Effector memory CD8-positive, alpha-beta T cell (primary cell): ENCODE results near the gene CCDC171.
"Not testable (repeated sequence)": the region's sequence is repeated elsewhere in the genome, so short reads cannot be mapped to it uniquely, and the experiment has no call there.

Source experiments
- ATAC-seq: fragments of 150-1000 bp; cut with Tn5 transposase; replicated peaks from 2 replicates; pipeline ENCODE4 v1.10.0; 2021; ENCODE audit warnings: mild to moderate bottlenecking, moderate library complexity
- DNase-seq, 3 experiments: peaks; one replicate each; pipeline ENCODE4 v3.0.0; 2021
- H3K27ac Mint-ChIP-seq, 2 donors: one replicate each; pipeline ENCODE4 v1.8.0; 2022; ENCODE audit warnings: mild to moderate bottlenecking in 2 of 2, mixed read lengths in 2 of 2, moderate library complexity in 2 of 2
- H3K27me3 Mint-ChIP-seq, 2 donors: one replicate each; pipeline ENCODE4 v1.8.0; 2022; ENCODE audit warnings: mixed read lengths in 2 of 2
- H3K36me3 Mint-ChIP-seq: one replicate; pipeline ENCODE4 v1.8.0; 2022; ENCODE audit warnings: mild to moderate bottlenecking, moderate library complexity, mixed read lengths; ENCODE audit not compliant: insufficient read depth
- H3K4me1 Mint-ChIP-seq, 2 donors: one replicate each; pipeline ENCODE4 v1.8.0; 2022; ENCODE audit warnings: low read depth in 2 of 2, mixed read lengths in 2 of 2
- H3K4me3 Mint-ChIP-seq, 2 donors: one replicate each; pipeline ENCODE4 v1.8.0; 2022; ENCODE audit warnings: mild to moderate bottlenecking in 2 of 2, mixed read lengths in 2 of 2, moderate library complexity in 2 of 2
- H3K9me3 Mint-ChIP-seq, 2 donors: one replicate each; pipeline ENCODE4 v1.8.0; 2022; ENCODE audit warnings: mixed read lengths in 2 of 2

The CCDC171 gene

GRCh38 chr9:15592317-15592716 lies 39.5 kb downstream of the CCDC171 start:
- Mint-ChIP-seq H3K27me3 (no peaks in the 10 kb centered on the region), H3K27ac (no peak overlapping the region), H3K9me3 (no peaks in the 10 kb centered on the region), H3K36me3 (no peaks in the 10 kb centered on the region), H3K4me3 (no peak overlapping the region), H3K4me1 (no peaks in the 10 kb centered on the region)
- DNase-seq (no peak), ATAC-seq (no peak)

DNA sequence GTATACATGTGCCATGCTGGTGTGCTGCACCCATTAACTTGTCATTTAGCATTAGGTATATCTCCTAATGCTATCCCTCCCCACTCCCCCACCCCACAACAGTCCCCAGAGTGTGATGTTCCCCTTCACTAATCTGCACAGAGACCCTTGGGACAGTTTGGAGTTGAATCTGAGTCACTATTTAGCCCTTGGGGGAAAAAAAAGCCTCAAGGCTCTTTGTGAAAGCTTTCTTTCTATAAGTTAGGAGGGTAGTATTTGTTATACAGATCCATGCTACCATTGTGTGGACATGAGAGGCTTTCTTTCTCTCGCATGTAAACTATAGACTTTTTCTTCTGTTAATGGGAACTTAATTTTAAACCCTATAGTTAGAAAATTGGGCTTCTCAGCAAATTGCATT lies 40.1 kb downstream of the CCDC171 start:
- H3K9me3 Mint-ChIP-seq, H3K27ac Mint-ChIP-seq, DNase-seq, H3K27me3 Mint-ChIP-seq, ATAC-seq, H3K36me3 Mint-ChIP-seq, H3K4me1 Mint-ChIP-seq, H3K4me3 Mint-ChIP-seq: not testable (repeated sequence)

GRCh38 chr9:15600666-15601330 lies 48.0 kb downstream of the CCDC171 start:
- ATAC-seq, H3K27me3 Mint-ChIP-seq, DNase-seq, H3K36me3 Mint-ChIP-seq, H3K9me3 Mint-ChIP-seq, H3K4me1 Mint-ChIP-seq, H3K4me3 Mint-ChIP-seq, H3K27ac Mint-ChIP-seq: not testable (repeated sequence)

DNA sequence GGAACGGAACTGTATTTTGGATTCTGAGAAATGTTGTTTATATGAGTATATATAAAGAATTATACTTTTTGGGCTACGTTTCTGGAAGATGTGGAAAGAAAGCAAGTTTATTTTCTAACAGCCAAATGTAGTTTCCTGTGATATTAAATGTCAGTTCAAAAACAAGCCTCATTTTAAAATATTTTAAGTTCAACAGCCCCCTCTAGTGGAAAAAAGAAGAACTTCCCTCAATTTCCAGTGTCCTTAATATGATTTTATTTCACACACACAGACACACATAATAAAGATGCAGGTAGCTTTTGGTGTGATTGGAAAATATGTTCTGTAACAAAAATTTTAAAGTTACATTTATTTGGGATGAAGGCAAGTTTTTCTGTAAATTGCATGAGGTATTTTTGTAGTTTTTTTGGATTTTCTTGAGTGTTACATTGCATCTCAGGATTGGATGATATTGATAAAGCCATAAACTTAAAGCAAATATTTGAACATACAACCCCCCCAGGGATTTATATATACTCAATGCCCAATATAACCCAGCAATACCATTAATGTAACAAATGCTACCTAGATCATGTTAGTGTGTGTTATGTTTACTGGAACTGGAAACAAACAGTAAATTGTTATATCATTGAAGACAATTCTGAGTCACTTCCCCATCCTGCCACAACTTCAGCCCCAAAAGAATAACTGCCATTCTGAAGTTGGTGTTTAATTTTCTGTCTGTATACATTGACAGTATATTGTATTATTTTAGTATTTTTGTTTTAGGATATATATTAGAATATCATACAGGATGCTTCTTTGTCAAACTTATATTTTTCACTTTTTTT lies 54.0 kb downstream of the CCDC171 start:
- ATAC-seq (peak; percentile 51), DNase-seq (peak; percentile 24 to 37 (median 33))
- H3K9me3 Mint-ChIP-seq: no peaks in the 10 kb centered on the region
- no peaks in the 10 kb centered on the region for H3K27me3 Mint-ChIP-seq
- H3K27ac Mint-ChIP-seq: no peak overlapping the region
- no peak overlapping the region for H3K4me3 Mint-ChIP-seq
- no peaks in the 10 kb centered on the region for H3K36me3 Mint-ChIP-seq
- H3K4me1 Mint-ChIP-seq: no peaks in the 10 kb centered on the region

GRCh38 chr9:15612962-15613361 lies 60.1 kb downstream of the CCDC171 start:
- Mint-ChIP-seq H3K9me3 (no peaks in the 10 kb centered on the region), H3K27ac (peak overlapping the region in 1 of 2 donors; percentile 55), H3K27me3 (no peaks in the 10 kb centered on the region), H3K4me3 (no peak overlapping the region), H3K4me1 (no peaks in the 10 kb centered on the region), H3K36me3 (no peaks in the 10 kb centered on the region)
- no peak for DNase-seq
- no peak for ATAC-seq

DNA sequence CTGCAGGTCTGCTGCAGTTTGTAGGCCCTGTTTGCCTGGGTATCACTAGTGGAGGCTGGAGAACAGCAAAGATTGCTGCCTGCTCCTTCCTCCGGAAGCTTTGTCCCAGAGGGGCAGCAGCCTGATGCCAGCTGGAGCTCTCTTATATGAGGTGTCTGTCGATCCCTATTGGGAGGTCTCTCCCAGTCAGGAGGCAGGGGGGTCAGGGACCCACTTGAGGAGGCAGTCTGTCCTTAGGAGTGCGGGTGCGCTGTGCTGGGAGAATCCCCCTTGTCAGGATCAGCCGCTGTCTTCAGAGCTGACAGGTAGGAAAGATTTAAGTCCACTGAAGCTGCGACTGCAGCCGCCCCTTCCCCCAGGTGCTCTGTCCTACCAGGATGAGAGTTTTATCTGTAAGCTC lies 64.9 kb downstream of the CCDC171 start:
- H3K27ac Mint-ChIP-seq: no peak overlapping the region
- H3K36me3 Mint-ChIP-seq: peaks cover 3% of the 10 kb centered on the region
- H3K27me3 Mint-ChIP-seq: no peaks in the 10 kb centered on the region
- no peak overlapping the region for H3K4me3 Mint-ChIP-seq
- DNase-seq (no peak), ATAC-seq (no peak)
- H3K9me3 Mint-ChIP-seq: no peaks in the 10 kb centered on the region
- no peaks in the 10 kb centered on the region for H3K4me1 Mint-ChIP-seq

- peaks cover 3% of the 10 kb centered on the region for H3K36me3 Mint-ChIP-seq
- no peaks in the 10 kb centered on the region for H3K27me3 Mint-ChIP-seq
- H3K27ac Mint-ChIP-seq: no peak overlapping the region
- no peak overlapping the region for H3K4me3 Mint-ChIP-seq
- DNase-seq (no peak), ATAC-seq (no peak)
- no peaks in the 10 kb centered on the region for H3K4me1 Mint-ChIP-seq
- H3K9me3 Mint-ChIP-seq: no peaks in the 10 kb centered on the region
Observed at GRCh38 chr9:15618540-15619331, 65.9 kb downstream of the CCDC171 start.

GRCh38 chr9:15622318-15622971 lies 69.6 kb downstream of the CCDC171 start:
- H3K4me3 Mint-ChIP-seq: no peak overlapping the region
- no peak for DNase-seq
- no peaks in the 10 kb centered on the region for H3K9me3 Mint-ChIP-seq
- no peaks in the 10 kb centered on the region for H3K4me1 Mint-ChIP-seq
- H3K27me3 Mint-ChIP-seq: peaks cover 1 to 2% of the 10 kb centered on the region in 2 donors
- no peak for ATAC-seq
- peaks cover 3% of the 10 kb centered on the region for H3K36me3 Mint-ChIP-seq
- H3K27ac Mint-ChIP-seq: peak overlapping the region in 1 of 2 donors; percentile 16

GRCh38 chr9:15635752-15636151 lies 82.9 kb downstream of the CCDC171 start:
- H3K4me3 Mint-ChIP-seq: no peak overlapping the region
- H3K27me3 Mint-ChIP-seq: no peaks in the 10 kb centered on the region
- DNase-seq (no peak), ATAC-seq (no peak)
- no peaks in the 10 kb centered on the region for H3K4me1 Mint-ChIP-seq
- H3K9me3 Mint-ChIP-seq: peaks cover 0 to 2% of the 10 kb centered on the region in 2 donors
- H3K36me3 Mint-ChIP-seq: no peaks in the 10 kb centered on the region
- no peak overlapping the region for H3K27ac Mint-ChIP-seq

GRCh38 chr9:15640121-15640520 lies 87.3 kb downstream of the CCDC171 start:
- Mint-ChIP-seq H3K36me3 (no peaks in the 10 kb centered on the region), H3K9me3 (no peaks in the 10 kb centered on the region), H3K27ac (no peak overlapping the region), H3K4me3 (no peak overlapping the region), H3K4me1 (no peaks in the 10 kb centered on the region), H3K27me3 (peaks cover 4 to 8% of the 10 kb centered on the region in 2 donors)
- DNase-seq (no peak), ATAC-seq (no peak)

GRCh38 chr9:15641291-15641690 lies 88.4 kb downstream of the CCDC171 start:
- H3K27ac Mint-ChIP-seq: no peak overlapping the region

DNA sequence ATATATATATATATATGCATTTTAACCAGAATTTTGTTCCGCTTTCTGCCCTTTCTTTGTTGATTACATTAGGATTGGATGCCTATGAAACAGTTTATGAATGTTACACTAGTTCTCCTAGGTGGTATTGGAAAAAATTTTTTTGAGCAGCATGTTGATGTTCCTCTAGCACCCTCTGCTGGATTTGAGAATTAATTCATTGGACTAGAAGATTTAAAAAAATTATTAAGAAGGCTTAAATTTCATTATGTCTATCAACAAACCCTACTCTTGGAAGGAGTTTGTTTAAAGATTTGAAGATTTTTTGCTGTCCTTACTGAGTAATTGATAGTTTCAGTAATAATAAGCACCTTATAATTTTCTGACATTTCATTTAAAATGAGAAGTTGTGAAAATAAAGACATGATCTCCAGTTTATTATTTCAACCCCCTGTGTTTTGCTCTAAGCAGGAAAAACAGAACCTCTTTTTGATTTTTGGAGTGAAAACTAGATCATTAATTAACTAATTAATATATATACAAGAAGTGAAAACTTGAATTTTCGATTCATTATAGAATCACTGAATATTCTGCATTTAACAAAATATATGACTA lies 89.6 kb downstream of the CCDC171 start:
- ATAC-seq (no peak), DNase-seq (no peak)
- H3K4me3 Mint-ChIP-seq: no peak overlapping the region

More at GRCh38 chr9:15641291-15641690, 88.4 kb downstream of the CCDC171 start:
- Mint-ChIP-seq H3K4me1 (no peaks in the 10 kb centered on the region), H3K36me3 (no peaks in the 10 kb centered on the region), H3K27me3 (peaks cover 8 to 10% of the 10 kb centered on the region in 2 donors), H3K9me3 (no peaks in the 10 kb centered on the region), H3K4me3 (no peak overlapping the region)
- ATAC-seq: no peak
- no peak for DNase-seq

DNA sequence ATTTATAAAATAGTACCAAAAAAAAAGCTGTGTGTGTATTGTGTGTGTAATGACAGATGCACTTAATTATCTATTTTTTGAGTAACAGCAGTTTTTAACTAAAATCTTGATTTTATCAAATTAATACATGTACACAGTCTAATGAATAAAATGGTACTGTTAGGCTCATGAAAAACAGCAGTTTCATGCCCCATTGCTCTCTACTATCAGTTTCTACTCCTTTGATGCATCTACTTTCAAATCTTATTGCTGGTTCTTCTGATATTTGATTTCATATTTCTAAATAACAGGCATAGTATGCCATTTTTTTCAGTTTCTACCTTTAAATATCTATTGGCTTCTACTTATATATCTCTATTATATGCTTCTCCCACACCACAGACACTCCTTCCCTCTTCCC lies 117.4 kb downstream of the CCDC171 start:
- no peaks in the 10 kb centered on the region for H3K36me3 Mint-ChIP-seq
- no peak overlapping the region for H3K4me3 Mint-ChIP-seq
- ATAC-seq: no peak
- no peak for DNase-seq
- no peaks in the 10 kb centered on the region for H3K9me3 Mint-ChIP-seq
- no peaks in the 10 kb centered on the region for H3K27me3 Mint-ChIP-seq
- no peaks in the 10 kb centered on the region for H3K4me1 Mint-ChIP-seq
- H3K27ac Mint-ChIP-seq: no peak overlapping the region

More for the DNA sequence above, 89.6 kb downstream of the CCDC171 start:
- Mint-ChIP-seq H3K27ac (no peak overlapping the region), H3K4me1 (no peaks in the 10 kb centered on the region), H3K9me3 (no peaks in the 10 kb centered on the region), H3K27me3 (peaks cover 8 to 10% of the 10 kb centered on the region in 2 donors), H3K36me3 (no peaks in the 10 kb centered on the region)
